Measurements from ENCODE around the gene GUCY2F. TPM values are rescaled to one million over a fixed set of nuclear protein-coding genes. Genes with fewer than 3 reads are reported as not detected.

The GUCY2F gene
- polyA plus RNA-seq, 2 of the 4 experiments (the other 2 are of a cell fraction), result not detected

DNA sequence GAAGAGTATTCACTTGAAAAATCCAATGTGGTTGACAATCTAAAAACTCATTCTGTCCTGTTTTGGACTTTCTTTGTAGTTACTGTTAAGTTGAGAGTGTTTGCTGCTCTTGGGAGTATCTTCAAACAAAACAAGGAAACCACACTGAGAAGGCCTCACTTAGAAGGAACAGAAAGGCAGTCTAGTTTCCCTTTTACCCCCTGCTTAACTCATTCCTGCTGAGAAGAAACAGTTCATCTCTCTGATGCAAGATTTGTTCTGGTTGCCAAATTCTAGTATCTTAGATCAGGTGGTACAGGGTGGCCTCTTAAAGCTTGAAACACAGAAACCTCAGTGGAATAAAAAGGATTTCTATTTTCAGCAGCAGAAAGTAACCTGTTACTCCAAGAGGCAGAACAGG lies 41.4 kb downstream of the GUCY2F start:
- Histone ChIP-seq H3K9me3 (no peaks in the 10 kb centered on the region), H3K4me3 (no peak overlapping the region), H3K4me2 (no peak overlapping the region), H3K4me1 (no peaks in the 10 kb centered on the region), H3K27ac (no peak overlapping the region)
- ChIA-PET CTCF (no interaction called here), POLR2A (no interaction called here)
- no peak for DNase-seq (ENCODE audit: low read depth in 1 of 2, low spot score in 1 of 2)
- no peak for FAIRE-seq
- no peak for TF ChIP-seq MAZ (IDR thresholded peaks at IDR 0.05; ENCODE audit: borderline replicate concordance, low read depth, low read length)
- no peak for TF ChIP-seq PBX3 (IDR thresholded peaks at IDR 0.05)
- no peak for TF ChIP-seq CHD4 (IDR thresholded peaks at IDR 0.05; ENCODE audit: borderline replicate concordance)
- TF ChIP-seq HES2 (IDR thresholded peaks at IDR 0.05), result no peak
- no peak for TF ChIP-seq MAX (IDR thresholded peaks at IDR 0.05)
- TF ChIP-seq EHF (CRISPR knock-in tag; IDR thresholded peaks at IDR 0.05), result no peak
- TF ChIP-seq BHLHE40 (IDR thresholded peaks at IDR 0.05; ENCODE audit: low read depth, low read length), result no peak
- TF ChIP-seq, protein P1, sequence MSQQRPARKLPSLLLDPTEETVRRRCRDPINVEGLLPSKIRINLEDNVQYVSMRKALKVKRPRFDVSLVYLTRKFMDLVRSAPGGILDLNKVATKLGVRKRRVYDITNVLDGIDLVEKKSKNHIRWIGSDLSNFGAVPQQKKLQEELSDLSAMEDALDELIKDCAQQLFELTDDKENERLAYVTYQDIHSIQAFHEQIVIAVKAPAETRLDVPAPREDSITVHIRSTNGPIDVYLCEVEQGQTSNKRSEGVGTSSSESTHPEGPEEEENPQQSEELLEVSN (IDR thresholded peaks at IDR 0.05; ENCODE audit: borderline replicate concordance, low read depth), result no peak
- no peak for TF ChIP-seq POLR2AphosphoS2 (conservative IDR thresholded peaks at IDR 0.05; ENCODE audit: low read length)
- no peak for ATAC-seq

DNA sequence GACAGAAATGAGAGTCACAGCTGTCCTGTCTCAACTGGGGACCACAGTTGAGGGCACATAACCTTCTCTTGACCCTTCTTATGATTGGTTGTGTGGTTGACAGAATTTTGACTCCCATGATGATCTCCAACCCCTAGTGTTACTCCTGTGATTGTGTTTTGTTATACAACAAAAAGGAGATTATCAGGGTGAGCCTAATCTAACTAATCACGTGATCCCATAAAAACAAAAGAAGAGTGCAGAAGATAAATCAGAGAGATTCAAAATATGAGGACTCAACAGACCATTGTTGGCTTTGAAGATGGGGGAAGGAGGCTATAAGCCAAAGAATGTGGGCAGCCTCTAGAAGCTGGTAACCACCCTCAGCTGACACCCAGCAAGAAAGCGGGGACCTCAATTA lies 72.7 kb downstream of the GUCY2F start:
- Histone ChIP-seq H3K4me2 (no peak overlapping the region), H3K4me1 (no peaks in the 10 kb centered on the region), H3K27ac (no peak overlapping the region), H3K9me3 (no peaks in the 10 kb centered on the region), H3K4me3 (no peak overlapping the region)
- DNase-seq (ENCODE audit: low read depth in 1 of 2, low spot score in 1 of 2) (no peak), FAIRE-seq (no peak), ATAC-seq (no peak)
- TF ChIP-seq FOXS1 (CRISPR knock-in tag; IDR thresholded peaks at IDR 0.05), result no peak
- TF ChIP-seq SREBF2 (IDR thresholded peaks at IDR 0.05), result no peak
- no peak for TF ChIP-seq CTCF (IDR thresholded peaks at IDR 0.05)
- no peak for TF ChIP-seq BCL3 (IDR thresholded peaks at IDR 0.05)
- no peak for TF ChIP-seq ZC3H11A (IDR thresholded peaks at IDR 0.05)
- TF ChIP-seq PHF8 (IDR thresholded peaks at IDR 0.05; ENCODE audit: borderline replicate concordance, low read depth), result no peak
- no peak for TF ChIP-seq RARB (CRISPR knock-in tag; IDR thresholded peaks at IDR 0.05)
- no peak for TF ChIP-seq FOSB (CRISPR knock-in tag; IDR thresholded peaks at IDR 0.05)
- TF ChIP-seq CHD2 (IDR thresholded peaks at IDR 0.05; ENCODE audit: low read length, partially characterized antibody), result no peak
- no peak for TF ChIP-seq HOXA7 (CRISPR knock-in tag; IDR thresholded peaks at IDR 0.05)
- TF ChIP-seq RCOR1 (IDR thresholded peaks at IDR 0.05; ENCODE audit: low read depth, low read length), result no peak
- TF ChIP-seq MAX (IDR thresholded peaks at IDR 0.05), result no peak
- no peak for TF ChIP-seq KDM5A (IDR thresholded peaks at IDR 0.05)
- no peak for TF ChIP-seq REST (IDR thresholded peaks at IDR 0.05)
- TF ChIP-seq ATOH8 (CRISPR knock-in tag; IDR thresholded peaks at IDR 0.05; ENCODE audit: low read depth), result no peak
- TF ChIP-seq ZSCAN20 (CRISPR knock-in tag; IDR thresholded peaks at IDR 0.05), result no peak
- no peak for TF ChIP-seq HOXB5 (CRISPR knock-in tag; IDR thresholded peaks at IDR 0.05)
- ChIA-PET POLR2A (no interaction called here), CTCF (no interaction called here)
- 17% methylated on average over 2 of the region's 2 CpGs for WGBS (ENCODE audit: missing lambda C conversion rate)

All from A549 (cell line).